Glutamatergic neuron (in vitro differentiated cells): ENCODE measurements around the gene COG8. TPM values are rescaled to one million over a fixed set of nuclear protein-coding genes. Genes with fewer than 3 reads are reported as not detected.
"Not testable (repeated sequence)": the region's sequence is repeated elsewhere in the genome, so short reads cannot be mapped to it uniquely, and the experiment has no call there.

Experiments
- DNase-seq: peaks from one replicate; pipeline ENCODE4 v3.0.0; 2022
- H3K27ac Mint-ChIP-seq: one replicate; pipeline ENCODE4 v1.8.0; 2020; ENCODE audit warnings: mild to moderate bottlenecking, mixed read lengths, inconsistent platforms; ENCODE audit not compliant: unreplicated experiment
- H3K27me3 Mint-ChIP-seq: one replicate; pipeline ENCODE4 v1.8.0; 2020; ENCODE audit warnings: mild to moderate bottlenecking, moderate library complexity, mixed read lengths, inconsistent platforms; ENCODE audit not compliant: unreplicated experiment
- H3K36me3 Mint-ChIP-seq: one replicate; pipeline ENCODE4 v1.8.0; 2020; ENCODE audit warnings: mild to moderate bottlenecking, mixed read lengths, inconsistent platforms; ENCODE audit not compliant: unreplicated experiment
- H3K4me1 Mint-ChIP-seq: one replicate; pipeline ENCODE4 v1.8.0; 2020; ENCODE audit warnings: mild to moderate bottlenecking, low read depth, mixed read lengths, inconsistent platforms; ENCODE audit not compliant: unreplicated experiment
- H3K4me3 Mint-ChIP-seq: one replicate; pipeline ENCODE4 v1.8.0; 2020; ENCODE audit warnings: mild to moderate bottlenecking, mixed read lengths, inconsistent platforms; ENCODE audit not compliant: unreplicated experiment
- H3K9me3 Mint-ChIP-seq: one replicate; pipeline ENCODE4 v1.8.0; 2020; ENCODE audit warnings: mild to moderate bottlenecking, moderate library complexity, mixed read lengths, inconsistent platforms; ENCODE audit not compliant: unreplicated experiment
- CTCF ChIP-seq: fragments of 200-600 bp; sonication (generic); IDR thresholded peaks from one replicate; pipeline ENCODE4 v1.5.0; 2021; ENCODE audit not compliant: partially characterized antibody, unreplicated experiment
- total RNA-seq: library from RNA; stranded (reverse); fragmentation: NEBNext Ultra II Directional; extraction: Animal tissue kit (Norgen Biotek cat#: 25700); gene quantifications from one replicate; pipeline ENCODE4 v1.2.1, GENCODE V29; 2021; ENCODE audit not compliant: unreplicated experiment

The COG8 gene
- total RNA-seq, 1 donor from 2014 or later, result 51.2 TPM

GRCh38 chr16:69298261-69298660, 41.1 kb downstream of the COG8 start:
- peaks cover 4% of the 10 kb centered on the region for H3K27me3 Mint-ChIP-seq

GRCh38 chr16:69296771-69297170, 42.6 kb downstream of the COG8 start:
- H3K9me3 Mint-ChIP-seq, DNase-seq, H3K27ac Mint-ChIP-seq, H3K36me3 Mint-ChIP-seq, H3K27me3 Mint-ChIP-seq, H3K4me3 Mint-ChIP-seq, H3K4me1 Mint-ChIP-seq: not testable (repeated sequence)

More at GRCh38 chr16:69298261-69298660, 41.1 kb downstream of the COG8 start:
- Mint-ChIP-seq H3K4me3 (no peak overlapping the region), H3K4me1 (peaks cover 4% of the 10 kb centered on the region), H3K27ac (no peak overlapping the region), H3K9me3 (peaks cover 5% of the 10 kb centered on the region), H3K36me3 (no peaks in the 10 kb centered on the region)
- no peak for DNase-seq
- TF ChIP-seq CTCF, result no peak

- DNase-seq, result no peak
- H3K4me1 Mint-ChIP-seq, result peaks cover 8% of the 10 kb centered on the region
- no peaks in the 10 kb centered on the region for H3K36me3 Mint-ChIP-seq
- H3K27ac Mint-ChIP-seq, result no peak overlapping the region
- peaks cover 4% of the 10 kb centered on the region for H3K9me3 Mint-ChIP-seq
- no peak overlapping the region for H3K4me3 Mint-ChIP-seq
- peaks cover 4% of the 10 kb centered on the region for H3K27me3 Mint-ChIP-seq
- TF ChIP-seq CTCF, result no peak
Observed at GRCh38 chr16:69294051-69294450, 45.3 kb downstream of the COG8 start.

- H3K36me3 Mint-ChIP-seq, result no peaks in the 10 kb centered on the region
- H3K4me1 Mint-ChIP-seq, result peaks cover 8% of the 10 kb centered on the region
- H3K4me3 Mint-ChIP-seq, result peak overlapping the region; percentile 2
- H3K9me3 Mint-ChIP-seq, result peaks cover 4% of the 10 kb centered on the region
- H3K27ac Mint-ChIP-seq, result peak overlapping the region; percentile 20
- DNase-seq, result no peak
- no peak for TF ChIP-seq CTCF
- peaks cover 4% of the 10 kb centered on the region for H3K27me3 Mint-ChIP-seq
Observed at GRCh38 chr16:69293401-69293800, 46.0 kb downstream of the COG8 start.

- not testable (repeated sequence) for H3K27ac Mint-ChIP-seq, H3K36me3 Mint-ChIP-seq, H3K9me3 Mint-ChIP-seq, H3K4me3 Mint-ChIP-seq, H3K4me1 Mint-ChIP-seq, DNase-seq, H3K27me3 Mint-ChIP-seq
Observed at GRCh38 chr16:69291657-69292056, 47.7 kb downstream of the COG8 start.

- Mint-ChIP-seq H3K27me3 (no peaks in the 10 kb centered on the region), H3K27ac (no peak overlapping the region), H3K4me1 (no peaks in the 10 kb centered on the region), H3K4me3 (no peak overlapping the region), H3K9me3 (no peaks in the 10 kb centered on the region), H3K36me3 (no peaks in the 10 kb centered on the region)
- DNase-seq, result no peak
- TF ChIP-seq CTCF, result peak; percentile 81
Observed at GRCh38 chr16:69286941-69287713, 52.2 kb downstream of the COG8 start.
